HL-60 (cell line): ENCODE data around the gene OSBPL2.

Source experiments
- DNase-seq, 2 experiments: peaks; one replicate each; pipeline ENCODE4 v3.0.0-alpha.2; 2010 to 2020; ENCODE audit warnings: low read depth in 1 of 2, low spot score in 1 of 2
- H3K27ac ChIP-seq: fragments of 250-450 bp; sonication (Bioruptor Pico); replicated peaks from 2 replicates; pipeline ENCODE4 v1.5.1; 2020; ENCODE audit warnings: mild to moderate bottlenecking, moderate library complexity
- H3K27me3 ChIP-seq: fragments of 250-450 bp; sonication (Bioruptor Pico); 2 replicates; pipeline ENCODE4 v1.5.1; 2021; ENCODE audit warnings: mild to moderate bottlenecking, moderate library complexity; ENCODE audit not compliant: insufficient read depth, poor library complexity, severe bottlenecking
- H3K4me3 ChIP-seq: replicated peaks from 2 replicates; pipeline ENCODE4 v1.5.1; 2011; ENCODE audit warnings: mild to moderate bottlenecking, control low read depth, low read length; ENCODE audit not compliant: insufficient read depth
- CTCF ChIP-seq: IDR thresholded peaks from one replicate; pipeline ENCODE4 v1.5.1; 2011; ENCODE audit warnings: low read length, control low read depth, inconsistent platforms; ENCODE audit not compliant: insufficient read depth
- GABPA ChIP-seq: IDR thresholded peaks from 2 replicates; pipeline ENCODE4 v1.6.1; 2012; ENCODE audit warnings: low read depth
- POLR2AphosphoS5 ChIP-seq: IDR thresholded peaks from 2 replicates; pipeline ENCODE4 v1.6.1; 2012; ENCODE audit warnings: low read depth
- SPI1 ChIP-seq: IDR thresholded peaks from 2 replicates; pipeline ENCODE4 v1.6.1; 2012; ENCODE audit warnings: low read depth, mild to moderate bottlenecking, borderline replicate concordance
- TF ChIP-seq, protein P1 (sequence below): IDR thresholded peaks from 2 replicates; pipeline ENCODE4 v1.6.1; 2012; ENCODE audit warnings: low read depth; ENCODE audit not compliant: insufficient replicate concordance

The OSBPL2 gene

GRCh38 chr20:62303340-62304226, 65.3 kb downstream of the OSBPL2 start:
- no peak for TF ChIP-seq GABPA
- no peak for TF ChIP-seq CTCF
- TF ChIP-seq, protein P1, sequence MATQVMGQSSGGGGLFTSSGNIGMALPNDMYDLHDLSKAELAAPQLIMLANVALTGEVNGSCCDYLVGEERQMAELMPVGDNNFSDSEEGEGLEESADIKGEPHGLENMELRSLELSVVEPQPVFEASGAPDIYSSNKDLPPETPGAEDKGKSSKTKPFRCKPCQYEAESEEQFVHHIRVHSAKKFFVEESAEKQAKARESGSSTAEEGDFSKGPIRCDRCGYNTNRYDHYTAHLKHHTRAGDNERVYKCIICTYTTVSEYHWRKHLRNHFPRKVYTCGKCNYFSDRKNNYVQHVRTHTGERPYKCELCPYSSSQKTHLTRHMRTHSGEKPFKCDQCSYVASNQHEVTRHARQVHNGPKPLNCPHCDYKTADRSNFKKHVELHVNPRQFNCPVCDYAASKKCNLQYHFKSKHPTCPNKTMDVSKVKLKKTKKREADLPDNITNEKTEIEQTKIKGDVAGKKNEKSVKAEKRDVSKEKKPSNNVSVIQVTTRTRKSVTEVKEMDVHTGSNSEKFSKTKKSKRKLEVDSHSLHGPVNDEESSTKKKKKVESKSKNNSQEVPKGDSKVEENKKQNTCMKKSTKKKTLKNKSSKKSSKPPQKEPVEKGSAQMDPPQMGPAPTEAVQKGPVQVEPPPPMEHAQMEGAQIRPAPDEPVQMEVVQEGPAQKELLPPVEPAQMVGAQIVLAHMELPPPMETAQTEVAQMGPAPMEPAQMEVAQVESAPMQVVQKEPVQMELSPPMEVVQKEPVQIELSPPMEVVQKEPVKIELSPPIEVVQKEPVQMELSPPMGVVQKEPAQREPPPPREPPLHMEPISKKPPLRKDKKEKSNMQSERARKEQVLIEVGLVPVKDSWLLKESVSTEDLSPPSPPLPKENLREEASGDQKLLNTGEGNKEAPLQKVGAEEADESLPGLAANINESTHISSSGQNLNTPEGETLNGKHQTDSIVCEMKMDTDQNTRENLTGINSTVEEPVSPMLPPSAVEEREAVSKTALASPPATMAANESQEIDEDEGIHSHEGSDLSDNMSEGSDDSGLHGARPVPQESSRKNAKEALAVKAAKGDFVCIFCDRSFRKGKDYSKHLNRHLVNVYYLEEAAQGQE: no peak
- TF ChIP-seq SPI1: no peak
- TF ChIP-seq POLR2AphosphoS5: no peak; the same call in 1 of the 2 replicates
- no peaks in the 10 kb centered on the region for H3K27me3 ChIP-seq
- H3K27ac ChIP-seq: peak overlapping the region; percentile 84
- H3K4me3 ChIP-seq: peak overlapping the region; percentile 62
- DNase-seq: peak in 1 of 2 experiments; percentile 20

DNA sequence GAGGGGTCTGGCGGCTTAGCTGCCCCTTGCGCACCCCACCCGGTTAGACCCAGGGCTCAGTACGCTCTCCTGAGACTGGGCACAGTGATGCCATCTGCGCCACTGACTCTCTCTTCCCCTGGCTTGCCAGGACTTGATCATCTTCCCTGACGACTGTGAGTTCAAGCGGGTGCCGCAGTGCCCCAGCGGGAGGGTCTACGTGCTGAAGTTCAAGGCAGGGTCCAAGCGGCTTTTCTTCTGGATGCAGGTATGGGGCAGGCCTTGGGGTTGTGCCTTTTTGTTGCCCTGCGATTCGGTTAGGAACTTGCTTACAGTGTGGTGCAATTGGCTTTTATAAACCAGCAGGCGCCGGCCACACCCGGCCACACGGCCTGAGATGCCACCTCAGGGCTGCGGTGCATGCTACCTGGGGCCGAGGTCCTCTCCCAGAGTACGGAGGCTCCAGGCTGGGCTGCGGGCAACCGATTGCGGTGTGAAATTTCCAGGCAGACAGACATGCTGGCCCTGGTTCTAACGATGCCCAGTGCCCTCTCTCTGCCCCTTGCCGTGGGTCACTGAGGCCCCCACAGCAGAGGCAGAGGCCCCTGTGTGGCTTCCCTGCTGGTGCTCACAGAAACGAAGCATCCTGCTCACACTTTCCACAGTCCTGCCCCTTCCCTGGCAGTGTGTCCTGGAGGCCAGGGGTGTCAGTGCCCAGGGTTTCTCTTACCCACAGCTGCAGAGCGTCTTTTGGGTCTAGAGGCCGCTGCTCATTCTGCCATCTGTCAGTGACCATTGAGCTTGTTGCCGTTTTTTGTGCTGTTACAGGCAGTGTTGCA, 66.2 kb downstream of the OSBPL2 start:
- Histone ChIP-seq H3K27ac (peak overlapping the region; percentile 84), H3K4me3 (peak overlapping the region; percentile 62), H3K27me3 (no peaks in the 10 kb centered on the region)
- DNase-seq: peak in 1 of 2 experiments; percentile 37
- TF ChIP-seq, protein P1: no peak
- no peak for TF ChIP-seq CTCF
- TF ChIP-seq SPI1: no peak
- TF ChIP-seq POLR2AphosphoS5: no peak
- no peak for TF ChIP-seq GABPA

GRCh38 chr20:62305149-62305764, 66.9 kb downstream of the OSBPL2 start:
- Histone ChIP-seq H3K27me3 (no peaks in the 10 kb centered on the region), H3K27ac (peak overlapping the region; percentile 84), H3K4me3 (peak overlapping the region; percentile 62)
- TF ChIP-seq POLR2AphosphoS5 (peak; percentile 79), SPI1 (no peak), GABPA (no peak)
- TF ChIP-seq, protein P1: peak; percentile 34
- peak; percentile 59 to 78 for DNase-seq
